MG63 (cell line): ENCODE measurements around the gene CNGA3. TPM values are rescaled to one million over a fixed set of nuclear protein-coding genes. Genes with fewer than 3 reads are reported as not detected.
A peak's percentile ranks its signal among the peaks of the same experiment; 100 is the strongest.
"Not testable (repeated sequence)": the region's sequence is repeated elsewhere in the genome, so short reads cannot be mapped to it uniquely, and the experiment has no call there.

Source experiments
- DNase-seq: peaks from one replicate; pipeline ENCODE4 v3.0.0-alpha.2; 2020
- H3K27me3 ChIP-seq: fragments of 250-450 bp; sonication (Bioruptor Pico); 2 replicates; pipeline ENCODE4 v1.5.1; 2020; ENCODE audit warnings: mild to moderate bottlenecking, moderate library complexity
- H3K36me3 ChIP-seq: fragments of 250-450 bp; sonication (Bioruptor Pico); 2 replicates; pipeline ENCODE4 v1.5.1; 2020; ENCODE audit warnings: mild to moderate bottlenecking, moderate library complexity
- H3K4me3 ChIP-seq: fragments of 250-450 bp; sonication (Bioruptor Pico); 2 replicates; pipeline ENCODE4 v1.5.1; 2020; ENCODE audit warnings: mild to moderate bottlenecking, moderate library complexity
- H3K9me3 ChIP-seq: fragments of 250-450 bp; sonication (Bioruptor Pico); 2 replicates; pipeline ENCODE4 v1.5.1; 2020; ENCODE audit warnings: mild to moderate bottlenecking, moderate library complexity
- total RNA-seq: library from RNA; depleted of rRNA; stranded (reverse); fragments of >200 nt; shearing (Covaris generic); gene quantifications from 2 replicates; pipeline ENCODE4 v1.2.3, GENCODE V29; 2014; ENCODE audit warnings: low replicate concordance

CNGA3 gene
- total RNA-seq, 1 experiment from 2014 or later = not detected

GRCh38 chr2:98314251-98314650, 32.0 kb upstream of the CNGA3 start:
- H3K27me3 ChIP-seq = no peaks in the 10 kb centered on the region
- DNase-seq = no peak
- H3K9me3 ChIP-seq = no peaks in the 10 kb centered on the region
- no peak overlapping the region for H3K4me3 ChIP-seq
- H3K36me3 ChIP-seq = no peaks in the 10 kb centered on the region

GRCh38 chr2:98315957-98316356, 30.3 kb upstream of the CNGA3 start:
- H3K36me3 ChIP-seq = no peaks in the 10 kb centered on the region
- H3K9me3 ChIP-seq = peaks cover 5% of the 10 kb centered on the region
- DNase-seq = no peak
- H3K27me3 ChIP-seq = no peaks in the 10 kb centered on the region
- H3K4me3 ChIP-seq = no peak overlapping the region

- peaks cover 8% of the 10 kb centered on the region for H3K9me3 ChIP-seq
- H3K36me3 ChIP-seq = no peaks in the 10 kb centered on the region
- DNase-seq = no peak
- no peaks in the 10 kb centered on the region for H3K27me3 ChIP-seq
- no peak overlapping the region for H3K4me3 ChIP-seq
Observed at GRCh38 chr2:98317214-98317613, 29.0 kb upstream of the CNGA3 start.

- peaks cover 22% of the 10 kb centered on the region for H3K9me3 ChIP-seq
- not testable (repeated sequence) for H3K27me3 ChIP-seq, H3K36me3 ChIP-seq, H3K4me3 ChIP-seq, DNase-seq
Observed at GRCh38 chr2:98320171-98320570, 26.1 kb upstream of the CNGA3 start.

- Histone ChIP-seq H3K4me3 (no peak overlapping the region), H3K36me3 (no peaks in the 10 kb centered on the region), H3K27me3 (no peaks in the 10 kb centered on the region), H3K9me3 (peaks cover 28% of the 10 kb centered on the region)
- DNase-seq = peak; percentile 54
Observed at GRCh38 chr2:98324181-98324580, 22.1 kb upstream of the CNGA3 start.

GRCh38 chr2:98327776-98328175, 18.5 kb upstream of the CNGA3 start:
- H3K9me3 ChIP-seq = peaks cover 16% of the 10 kb centered on the region
- H3K27me3 ChIP-seq = no peaks in the 10 kb centered on the region
- H3K4me3 ChIP-seq = no peak overlapping the region
- no peaks in the 10 kb centered on the region for H3K36me3 ChIP-seq
- no peak for DNase-seq

GRCh38 chr2:98329549-98329948, 16.7 kb upstream of the CNGA3 start:
- Histone ChIP-seq H3K36me3 (no peaks in the 10 kb centered on the region), H3K4me3 (no peak overlapping the region), H3K27me3 (no peaks in the 10 kb centered on the region), H3K9me3 (peaks cover 6% of the 10 kb centered on the region; the same call in 1 of the 2 replicates)
- DNase-seq = no peak

- DNase-seq = no peak
- no peaks in the 10 kb centered on the region for H3K27me3 ChIP-seq
- H3K4me3 ChIP-seq = no peak overlapping the region
- peaks cover 6% of the 10 kb centered on the region; the same call in 1 of the 2 replicates for H3K9me3 ChIP-seq
- H3K36me3 ChIP-seq = no peaks in the 10 kb centered on the region
Observed at GRCh38 chr2:98332989-98333388, 13.3 kb upstream of the CNGA3 start.

GRCh38 chr2:98333922-98334321, 12.3 kb upstream of the CNGA3 start:
- DNase-seq = no peak
- no peaks in the 10 kb centered on the region for H3K9me3 ChIP-seq
- H3K36me3 ChIP-seq = no peaks in the 10 kb centered on the region
- H3K4me3 ChIP-seq = no peak overlapping the region
- H3K27me3 ChIP-seq = no peaks in the 10 kb centered on the region

GRCh38 chr2:98334439-98335078, 11.7 kb upstream of the CNGA3 start:
- DNase-seq = peak; percentile 68
- no peak overlapping the region for H3K4me3 ChIP-seq
- no peaks in the 10 kb centered on the region for H3K27me3 ChIP-seq
- no peaks in the 10 kb centered on the region for H3K36me3 ChIP-seq
- no peaks in the 10 kb centered on the region for H3K9me3 ChIP-seq

- H3K27me3 ChIP-seq = no peaks in the 10 kb centered on the region
- H3K4me3 ChIP-seq = no peak overlapping the region
- no peak for DNase-seq
- no peaks in the 10 kb centered on the region for H3K36me3 ChIP-seq
- H3K9me3 ChIP-seq = no peaks in the 10 kb centered on the region
Observed at GRCh38 chr2:98335271-98335670, 11.0 kb upstream of the CNGA3 start.

GRCh38 chr2:98341241-98341640, 5.0 kb upstream of the CNGA3 start:
- H3K9me3 ChIP-seq = no peaks in the 10 kb centered on the region
- no peak for DNase-seq
- no peak overlapping the region for H3K4me3 ChIP-seq
- no peaks in the 10 kb centered on the region for H3K36me3 ChIP-seq
- peaks cover 9% of the 10 kb centered on the region for H3K27me3 ChIP-seq

GRCh38 chr2:98343285-98343684, 3.0 kb upstream of the CNGA3 start:
- Histone ChIP-seq H3K9me3 (no peaks in the 10 kb centered on the region), H3K27me3 (peaks cover 27% of the 10 kb centered on the region), H3K4me3 (no peak overlapping the region), H3K36me3 (no peaks in the 10 kb centered on the region)
- no peak for DNase-seq

- DNase-seq = no peak
- Histone ChIP-seq H3K9me3 (0 out of 2 replicates have a peak, but pooled peaks cover 2% of the 10 kb centered on the region), H3K4me3 (no peak overlapping the region), H3K36me3 (no peaks in the 10 kb centered on the region), H3K27me3 (peaks cover 27% of the 10 kb centered on the region)
Observed at GRCh38 chr2:98347298-98348065, 1.2 kb downstream of the CNGA3 start.

GRCh38 chr2:98348066-98348561, 1.9 kb downstream of the CNGA3 start:
- Histone ChIP-seq H3K36me3 (no peaks in the 10 kb centered on the region), H3K4me3 (no peak overlapping the region), H3K27me3 (peaks cover 27% of the 10 kb centered on the region), H3K9me3 (0 out of 2 replicates have a peak, but pooled peaks cover 2% of the 10 kb centered on the region)
- no peak for DNase-seq

- H3K36me3 ChIP-seq = no peaks in the 10 kb centered on the region
- no peak for DNase-seq
- 0 out of 2 replicates have a peak, but pooled peaks cover 2% of the 10 kb centered on the region for H3K9me3 ChIP-seq
- H3K27me3 ChIP-seq = peaks cover 23% of the 10 kb centered on the region
- H3K4me3 ChIP-seq = no peak overlapping the region
Observed at GRCh38 chr2:98350411-98350810, 4.2 kb downstream of the CNGA3 start.

GRCh38 chr2:98355881-98356280, 9.6 kb downstream of the CNGA3 start:
- Histone ChIP-seq H3K4me3 (no peak overlapping the region), H3K9me3 (0 out of 2 replicates have a peak, but pooled peaks cover 2% of the 10 kb centered on the region)
- DNase-seq = no peak

GRCh38 chr2:98356729-98357128, 10.5 kb downstream of the CNGA3 start:
- DNase-seq = no peak
- Histone ChIP-seq H3K9me3 (no peaks in the 10 kb centered on the region), H3K36me3 (no peaks in the 10 kb centered on the region), H3K27me3 (no peaks in the 10 kb centered on the region), H3K4me3 (no peak overlapping the region)

More at GRCh38 chr2:98355881-98356280, 9.6 kb downstream of the CNGA3 start:
- H3K27me3 ChIP-seq = no peaks in the 10 kb centered on the region
- no peaks in the 10 kb centered on the region for H3K36me3 ChIP-seq
